HCT116 (cell line): ENCODE results near the gene CPED1. TPM values are rescaled to one million over a fixed set of nuclear protein-coding genes. Genes with fewer than 3 reads are reported as not detected.

ENCODE experiments used
- ATAC-seq: fragments of 200-7000 bp; cut with Tn5 transposase; 2 replicates; pipeline ENCODE4 v1.9.1; 2020; ENCODE audit warnings: mild to moderate bottlenecking, moderate library complexity
- BruUV-seq: library from RNA; stranded (reverse); fragments of 400-500 nt; replicated peaks from 2 replicates; lab custom pipeline; 2021; lab: Mats Ljungman, UMichigan
- CTCF ChIA-PET: fragments of 300-600 bp; sonication (Branson Sonifier 250); formaldehyde crosslinking; loops from one replicate; lab custom pipeline; 2021; ENCODE audit warnings: antibody characterized with exemption; lab: Charles Lee
- POLR2A ChIA-PET: fragments of 300-600, 350-600 bp; sonication (Branson Sonifier 250); formaldehyde crosslinking; loops from one replicate; lab custom pipeline; 2021; ENCODE audit warnings: antibody characterized with exemption; lab: Charles Lee
- RAD21 ChIA-PET, 2 experiments: fragments of 300-600 bp; sonication (Branson Sonifier 250); formaldehyde crosslinking; loops; one replicate each; lab custom pipeline; 2023; ENCODE audit warnings: low total read pairs in 2 of 2; ENCODE audit not compliant: uncharacterized antibody in 2 of 2, unreplicated experiment in 2 of 2, low non-redundant PET in 1 of 2; lab: Charles Lee
- DNase-seq: peaks from one replicate; pipeline ENCODE4 v3.0.0-alpha.2; 2010; ENCODE audit warnings: low read depth, low spot score
- H2AFZ ChIP-seq: fragments of 200-600 bp; shearing (Covaris generic), sonication (generic); 2 replicates; pipeline ENCODE4 v1.6.1; 2017; ENCODE audit warnings: low read depth, mixed run types, mixed read lengths, antibody characterized with exemption, low read length; ENCODE audit not compliant: poor library complexity, severe bottlenecking
- H3K27ac ChIP-seq: 2 replicates; pipeline ENCODE4 v1.5.1; 2012; ENCODE audit warnings: low read depth, low read length
- H3K27me3 ChIP-seq: fragments of 200-600 bp; sonication (generic); 2 replicates; pipeline ENCODE4 v1.6.1; 2016; ENCODE audit warnings: mixed run types, low read length, mixed read lengths; ENCODE audit not compliant: insufficient read depth
- H3K36me3 ChIP-seq, 2 experiments: fragments of 200-500 bp in 1 of 2; fragments of 200-600 bp in 1 of 2; sonication (Bioruptor generic) in 1 of 2; sonication (generic) in 1 of 2; 2 replicates each; pipeline versions ENCODE4 v1.5.1 to v1.6.1; 2014 to 2016; ENCODE audit warnings: low read length in 2 of 2, inconsistent platforms in 1 of 2, mixed read lengths in 1 of 2, mixed run types in 1 of 2; ENCODE audit not compliant: insufficient read depth in 2 of 2, control insufficient read depth in 1 of 2
- H3K4me1 ChIP-seq, 2 experiments: fragments of 200-600 bp in 1 of 2; sonication (generic) in 1 of 2; 2 replicates each; pipeline versions ENCODE4 v1.5.1 to v1.6.1; 2012 to 2017; ENCODE audit warnings: low read length in 2 of 2, inconsistent platforms in 1 of 2, mild to moderate bottlenecking in 1 of 2, mixed read lengths in 1 of 2, mixed run types in 1 of 2, moderate library complexity in 1 of 2; ENCODE audit not compliant: insufficient read depth in 2 of 2, control insufficient read depth in 1 of 2
- H3K4me2 ChIP-seq: fragments of 200-600 bp; sonication (generic); 2 replicates; pipeline ENCODE4 v1.6.1; 2017; ENCODE audit warnings: mixed run types, low read length, mixed read lengths
- H3K4me3 ChIP-seq, 2 experiments: fragments of 200-600 bp in 1 of 2; sonication (generic) in 1 of 2; replicated peaks in 1 of 2; 2 replicates each; pipeline ENCODE4 v1.5.1; 2011 to 2016; ENCODE audit warnings: low read length in 2 of 2, control low read depth in 1 of 2, low read depth in 1 of 2, mild to moderate bottlenecking in 1 of 2, mixed read lengths in 1 of 2, mixed run types in 1 of 2
- H3K79me2 ChIP-seq: fragments of 200-600 bp; sonication (generic); 2 replicates; pipeline ENCODE4 v1.6.1; 2017; ENCODE audit warnings: mild to moderate bottlenecking, mixed run types, low read length, moderate library complexity, mixed read lengths; ENCODE audit not compliant: insufficient read depth
- H3K9ac ChIP-seq: fragments of 200-600 bp; sonication (generic); 2 replicates; pipeline ENCODE4 v1.6.1; 2016; ENCODE audit warnings: low read length, mixed read lengths
- H3K9me2 ChIP-seq: fragments of 200-600 bp; sonication (generic), shearing (Covaris generic); 2 replicates; pipeline ENCODE4 v1.6.1; 2017; ENCODE audit warnings: mixed run types, mild to moderate bottlenecking, moderate library complexity; ENCODE audit not compliant: insufficient read depth
- H3K9me3 ChIP-seq, 2 experiments: fragments of 200-500 bp in 1 of 2; fragments of 200-600 bp in 1 of 2; sonication (Bioruptor generic) in 1 of 2; sonication (generic) in 1 of 2; 2 replicates each; pipeline ENCODE4 v1.6.1; 2014 to 2017; ENCODE audit warnings: low read length in 2 of 2, mixed read lengths in 2 of 2, inconsistent platforms in 1 of 2, low read depth in 1 of 2, mild to moderate bottlenecking in 1 of 2, mixed run types in 1 of 2, moderate library complexity in 1 of 2; ENCODE audit not compliant: control insufficient read depth in 1 of 2, insufficient read depth in 1 of 2
- H4K20me1 ChIP-seq: fragments of 200-600 bp; sonication (generic), shearing (Covaris generic); 2 replicates; pipeline ENCODE4 v1.6.1; 2017; ENCODE audit warnings: mixed run types, mild to moderate bottlenecking, moderate library complexity; ENCODE audit not compliant: insufficient read depth
- ATF3 ChIP-seq: IDR thresholded peaks from 2 replicates; pipeline ENCODE4 v1.6.1; 2012
- CEBPB ChIP-seq: IDR thresholded peaks from 2 replicates; pipeline ENCODE4 v1.6.1; 2012; ENCODE audit warnings: low read depth
- CTCF ChIP-seq, 3 experiments: fragments of 200-600 bp in 1 of 3; sonication (generic) in 1 of 3; IDR thresholded peaks in 2 of 3; conservative IDR thresholded peaks in 1 of 3; 2 replicates each; pipeline ENCODE4 v1.5.1; 2012 to 2017; ENCODE audit warnings: low read depth in 2 of 3, low read length in 2 of 3, antibody characterized with exemption in 1 of 3, borderline replicate concordance in 1 of 3, control low read depth in 1 of 3, mild to moderate bottlenecking in 1 of 3, mixed read lengths in 1 of 3, mixed run types in 1 of 3, moderate library complexity in 1 of 3; ENCODE audit not compliant: insufficient read depth in 1 of 3
- EGR1 ChIP-seq: IDR thresholded peaks from 2 replicates; pipeline ENCODE4 v1.6.1; 2012; ENCODE audit warnings: low read depth
- ELF1 ChIP-seq: IDR thresholded peaks from 2 replicates; pipeline ENCODE4 v1.6.1; 2012; ENCODE audit warnings: low read depth, borderline replicate concordance
- EZH2 ChIP-seq: fragments of 200-600 bp; sonication (generic); IDR thresholded peaks from 2 replicates; pipeline ENCODE4 v1.6.1; 2017; ENCODE audit warnings: antibody characterized with exemption, mixed run types
- EZH2phosphoT487 ChIP-seq: fragments of 200-600 bp; IDR thresholded peaks from 2 replicates; pipeline ENCODE4 v1.6.1; 2018; ENCODE audit warnings: antibody characterized with exemption, borderline replicate concordance
- FOSL1 ChIP-seq: IDR thresholded peaks from 2 replicates; pipeline ENCODE4 v1.6.1; 2012; ENCODE audit warnings: low read depth
- POLR2AphosphoS5 ChIP-seq: IDR thresholded peaks from 2 replicates; pipeline ENCODE4 v1.6.1; 2011; ENCODE audit warnings: mild to moderate bottlenecking, low read depth, low read length, moderate library complexity
- RAD21 ChIP-seq: IDR thresholded peaks from 2 replicates; pipeline ENCODE4 v1.6.1; 2012; ENCODE audit warnings: low read depth, mild to moderate bottlenecking
- REST ChIP-seq: IDR thresholded peaks from 2 replicates; pipeline ENCODE4 v1.6.1; 2012; ENCODE audit warnings: low read depth
- SIN3A ChIP-seq: IDR thresholded peaks from 2 replicates; pipeline ENCODE4 v1.6.1; 2012; ENCODE audit warnings: low read depth
- SP1 ChIP-seq: IDR thresholded peaks from 2 replicates; pipeline ENCODE4 v1.6.1; 2012; ENCODE audit warnings: low read depth
- SRF ChIP-seq: IDR thresholded peaks from 2 replicates; pipeline ENCODE4 v1.6.1; 2012; ENCODE audit warnings: low read depth
- TCF7L2 ChIP-seq: IDR thresholded peaks from 2 replicates; pipeline ENCODE4 v1.7.0; 2011; ENCODE audit warnings: borderline replicate concordance, inconsistent platforms; ENCODE audit not compliant: insufficient read depth, insufficient read length; ENCODE audit errors: extremely low read depth
- YY1 ChIP-seq: IDR thresholded peaks from 2 replicates; pipeline ENCODE4 v1.6.1; 2011; ENCODE audit warnings: low read length, low read depth, moderate library complexity, mild to moderate bottlenecking; ENCODE audit not compliant: insufficient replicate concordance; ENCODE audit errors: extremely low read depth
- ZBTB33 ChIP-seq: IDR thresholded peaks from 2 replicates; pipeline ENCODE4 v1.6.1; 2011; ENCODE audit warnings: mild to moderate bottlenecking, low read length, moderate library complexity; ENCODE audit not compliant: insufficient replicate concordance; ENCODE audit errors: extremely low read depth
- ZNF274 ChIP-seq: fragments of 200-500 bp; sonication (Bioruptor generic); IDR thresholded peaks from 2 replicates; pipeline ENCODE4 v1.6.1; 2014; ENCODE audit warnings: mild to moderate bottlenecking, low read depth, low read length, inconsistent platforms
- intact Hi-C: fragments of 100-400 bp; cut with micrococcal nuclease; formaldehyde crosslinking; loops from 2 replicates; pipeline ENCODE4 v1.10.0; 2022
- total RNA-seq: library from RNA; stranded (reverse); gene quantifications from one replicate; pipeline ENCODE4 v1.2.1, GENCODE V29; 2021; ENCODE audit not compliant: unreplicated experiment

Gene CPED1
- total RNA-seq, 1 experiment from 2014 or later: 1.2 TPM

GRCh38 chr7:121048195-121048594, 59.7 kb downstream of the CPED1 start:
- H3K9me2 ChIP-seq: no peaks in the 10 kb centered on the region
- H3K79me2 ChIP-seq: no peaks in the 10 kb centered on the region
- no peak overlapping the region for H3K9ac ChIP-seq
- no peak for DNase-seq
- no peak for ATAC-seq
- H2AFZ ChIP-seq: no peak overlapping the region
- BruUV-seq: no TSS peak
- H3K9me3 ChIP-seq: no peaks in the 10 kb centered on the region
- H3K27ac ChIP-seq: no peak overlapping the region
- no peaks in the 10 kb centered on the region for H3K27me3 ChIP-seq
- no peak overlapping the region for H3K4me2 ChIP-seq
- no peak overlapping the region for H3K4me3 ChIP-seq
- ChIA-PET CTCF (no interaction called here), RAD21 (no interaction called here), POLR2A (no interaction called here)
- intact Hi-C loops: no loop called here
- H4K20me1 ChIP-seq: no peaks in the 10 kb centered on the region
- TF ChIP-seq ATF3 (no peak), POLR2AphosphoS5 (no peak), ZNF274 (no peak), ELF1 (no peak), EZH2phosphoT487 (no peak), EGR1 (no peak), ZBTB33 (no peak), RAD21 (no peak), SP1 (no peak), SRF (no peak), CEBPB (no peak), YY1 (no peak), TCF7L2 (no peak), CTCF (IDR thresholded peaks at IDR 0.05 in 2 of 3, conservative IDR thresholded peaks at IDR 0.05 in 1 of 3; ENCODE audit: borderline replicate concordance in 1 of 3, insufficient read depth in 1 of 3, low read depth in 2 of 3, low read length in 2 of 3) (no peak), SIN3A (no peak), FOSL1 (no peak), EZH2 (no peak), REST (no peak)
- H3K4me1 ChIP-seq: no peaks in the 10 kb centered on the region
- H3K36me3 ChIP-seq: no peaks in the 10 kb centered on the region
